Esophagus squamous epithelium (tissue), 5 donors: ENCODE results near the gene TMEM176B. TPM values are rescaled to one million over a fixed set of nuclear protein-coding genes. Genes with fewer than 3 reads are reported as not detected.

Experiments used
- DNase-seq: peaks from one replicate; lab custom pipeline; 2025; lab: John Stamatoyannopoulos, UW
- H3K27ac ChIP-seq, 4 donors: fragments of 200-600 bp; sonication (generic); one replicate each; pipeline ENCODE4 v1.5.1; 2016 to 2019; ENCODE audit warnings: mild to moderate bottlenecking in 1 of 4
- H3K27me3 ChIP-seq, 4 donors: fragments of 200-600 bp; sonication (generic); 1 replicate in 3 of 4; 2 replicates in 1 of 4; pipeline versions ENCODE4 v1.5.1 to v1.6.0; 2017 to 2021; ENCODE audit warnings: antibody characterized with exemption in 1 of 4
- H3K36me3 ChIP-seq, 3 donors: fragments of 200-600 bp; sonication (generic); one replicate each; pipeline ENCODE4 v1.5.1; 2016 to 2019
- H3K4me1 ChIP-seq, 3 donors: fragments of 200-600 bp; sonication (generic); one replicate each; pipeline ENCODE4 v1.5.1; 2017 to 2019
- H3K4me3 ChIP-seq, 4 donors: fragments of 200-600 bp; sonication (generic); 1 replicate in 3 of 4; 2 replicates in 1 of 4; pipeline ENCODE4 v1.5.1; 2016 to 2019; ENCODE audit warnings: mild to moderate bottlenecking in 2 of 4, moderate library complexity in 1 of 4
- H3K9me3 ChIP-seq, 3 donors: fragments of 200-600 bp; sonication (generic); one replicate each; pipeline ENCODE4 v1.5.1; 2016 to 2019
- POLR2A ChIP-seq, 4 donors: fragments of 450-650 bp; IDR thresholded peaks; one replicate each; pipeline ENCODE4 v1.6.1; 2017; ENCODE audit warnings: antibody characterized with exemption in 4 of 4, mild to moderate bottlenecking in 4 of 4, moderate library complexity in 3 of 4
- WGBS, 2 donors: methylation state at CpG; one replicate each; pipeline ENCODE4 v1.1.5; 2018; 5-methylcytosine and 5-hydroxymethylcytosine counted together
- intact Hi-C: fragments of 100-400 bp; cut with DNase I; formaldehyde crosslinking; loops from one replicate; pipeline ENCODE4 v1.15.0; 2022
- total RNA-seq, 4 donors: library from RNA; depleted of rRNA; stranded (reverse); fragments of >200 nt; gene quantifications; one replicate each; pipeline ENCODE4 v1.1.0, GENCODE V29; 2016
- TF ChIP-seq, protein P1 (sequence below), 6 experiments: fragments of 450-650 bp in 4 of 6; fragments of 200-600 bp in 2 of 6; sonication (generic) in 2 of 6; IDR thresholded peaks; one replicate each; pipeline ENCODE4 v1.5.1; 2016 to 2019; ENCODE audit warnings: antibody characterized with exemption in 6 of 6, mild to moderate bottlenecking in 4 of 6, moderate library complexity in 4 of 6
- donor health status: DM: yes; HTN: yes; CAD: no.

Gene TMEM176B
- total RNA-seq, 4 donors from 2014 or later: 3.3 to 54.9 (median 12.4) TPM

DNA sequence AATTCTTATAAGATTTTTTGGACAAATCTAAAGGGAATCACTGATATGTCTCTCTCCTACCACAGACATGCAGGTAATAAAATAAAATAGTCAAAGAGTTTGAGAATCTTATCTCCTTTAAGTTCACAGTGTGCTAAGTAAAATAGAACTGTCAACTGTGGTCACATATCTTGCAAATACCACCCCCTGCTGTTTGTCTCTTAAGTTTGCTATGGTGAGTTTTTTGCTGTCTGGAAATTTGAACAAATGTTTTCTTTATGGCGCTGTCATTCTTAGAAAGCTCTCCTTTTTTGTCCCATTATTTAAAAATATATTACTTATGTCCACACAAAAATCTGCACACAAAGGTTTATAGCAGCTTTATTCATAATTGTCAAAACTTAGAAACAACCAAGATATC lies 43.3 kb downstream of the TMEM176B start:
- no peaks in the 10 kb centered on the region for H3K9me3 ChIP-seq
- intact Hi-C loops: loop anchor here (5.0 kb wide), 1 partner anchor 310 kb away; no protein-coding TSS in a partner anchor
- TF ChIP-seq POLR2A (IDR thresholded peaks at IDR 0.05): no peak
- TF ChIP-seq, protein P1, sequence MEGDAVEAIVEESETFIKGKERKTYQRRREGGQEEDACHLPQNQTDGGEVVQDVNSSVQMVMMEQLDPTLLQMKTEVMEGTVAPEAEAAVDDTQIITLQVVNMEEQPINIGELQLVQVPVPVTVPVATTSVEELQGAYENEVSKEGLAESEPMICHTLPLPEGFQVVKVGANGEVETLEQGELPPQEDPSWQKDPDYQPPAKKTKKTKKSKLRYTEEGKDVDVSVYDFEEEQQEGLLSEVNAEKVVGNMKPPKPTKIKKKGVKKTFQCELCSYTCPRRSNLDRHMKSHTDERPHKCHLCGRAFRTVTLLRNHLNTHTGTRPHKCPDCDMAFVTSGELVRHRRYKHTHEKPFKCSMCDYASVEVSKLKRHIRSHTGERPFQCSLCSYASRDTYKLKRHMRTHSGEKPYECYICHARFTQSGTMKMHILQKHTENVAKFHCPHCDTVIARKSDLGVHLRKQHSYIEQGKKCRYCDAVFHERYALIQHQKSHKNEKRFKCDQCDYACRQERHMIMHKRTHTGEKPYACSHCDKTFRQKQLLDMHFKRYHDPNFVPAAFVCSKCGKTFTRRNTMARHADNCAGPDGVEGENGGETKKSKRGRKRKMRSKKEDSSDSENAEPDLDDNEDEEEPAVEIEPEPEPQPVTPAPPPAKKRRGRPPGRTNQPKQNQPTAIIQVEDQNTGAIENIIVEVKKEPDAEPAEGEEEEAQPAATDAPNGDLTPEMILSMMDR (IDR thresholded peaks at IDR 0.05): peak in 4 of 6 experiments; percentile 25 to 46 (median 34)
- H3K27me3 ChIP-seq: no peaks in the 10 kb centered on the region
- 13 to 57% methylated on average over 1 of the region's 1 CpG for WGBS, 2 donors
- H3K27ac ChIP-seq: peak overlapping the region in 1 of 4 donors; percentile 16
- H3K36me3 ChIP-seq: no peaks in the 10 kb centered on the region
- H3K4me1 ChIP-seq: peaks cover 0 to 18% (median 0%) of the 10 kb centered on the region in 3 donors
- no peak for DNase-seq
- no peak overlapping the region for H3K4me3 ChIP-seq

DNA sequence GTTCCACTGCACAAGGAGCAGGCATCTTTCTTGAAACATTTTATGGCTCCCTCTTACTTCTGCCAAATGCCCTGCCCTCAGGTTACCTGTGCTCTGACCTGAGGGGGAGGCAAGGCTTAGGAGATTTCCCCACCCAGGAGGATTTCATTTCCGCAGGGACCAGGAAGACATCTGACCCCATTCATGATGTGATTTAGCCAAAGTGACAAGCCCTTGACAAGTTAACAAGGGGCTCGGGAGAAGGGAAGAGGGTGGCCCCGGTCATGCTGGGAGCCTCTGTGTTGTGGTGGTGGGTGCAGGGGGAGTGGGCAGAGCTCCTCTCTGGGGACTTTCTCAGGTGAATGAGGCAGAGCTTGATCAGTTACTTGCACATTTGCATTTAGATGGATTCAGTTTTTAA lies 44.0 kb downstream of the TMEM176B start:
- Histone ChIP-seq H3K4me1 (peaks cover 0 to 18% (median 0%) of the 10 kb centered on the region in 3 donors), H3K9me3 (no peaks in the 10 kb centered on the region), H3K27ac (peak overlapping the region; percentile 5 to 49 (median 17)), H3K36me3 (no peaks in the 10 kb centered on the region), H3K27me3 (no peaks in the 10 kb centered on the region), H3K4me3 (no peak overlapping the region)
- TF ChIP-seq, protein P1 (IDR thresholded peaks at IDR 0.05): no peak
- TF ChIP-seq POLR2A (IDR thresholded peaks at IDR 0.05): no peak
- WGBS, 2 donors: 40 to 43% methylated on average over 2 to 3 of the region's 3 CpGs
- DNase-seq: no peak
- intact Hi-C loops: loop anchor here (5.0 kb wide), 1 partner anchor 309 kb away; no protein-coding TSS in a partner anchor

DNA sequence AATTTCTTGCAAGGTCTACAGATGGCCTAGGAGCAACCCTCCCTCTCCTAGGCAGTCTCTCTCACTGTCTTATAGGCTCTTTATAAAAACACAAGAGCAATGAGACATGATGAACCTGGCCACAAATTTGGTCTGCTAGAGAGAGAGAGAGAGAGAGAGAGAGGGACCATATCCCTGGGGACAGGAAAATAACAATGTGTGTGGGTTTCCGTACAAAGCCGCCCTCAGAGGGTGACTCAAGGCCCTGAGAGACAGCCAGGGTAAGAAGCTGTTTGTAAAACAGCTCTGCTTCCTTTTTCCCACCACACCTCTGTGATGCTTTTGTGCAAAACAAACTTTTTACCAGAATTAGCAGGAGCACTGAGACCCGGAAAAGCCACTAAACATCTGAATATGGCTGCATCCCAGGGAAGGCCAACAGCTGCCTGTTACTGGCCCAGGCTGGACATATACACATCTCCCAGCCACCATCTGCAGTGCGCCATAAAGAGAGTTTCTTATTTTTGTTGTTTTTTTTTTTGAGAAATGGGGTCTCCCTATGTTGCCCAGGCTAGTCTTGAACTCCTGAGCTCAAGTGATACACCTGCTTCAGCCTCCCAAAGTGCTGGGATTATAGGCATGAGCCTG lies 44.6 kb downstream of the TMEM176B start:
- TF ChIP-seq POLR2A (IDR thresholded peaks at IDR 0.05): no peak
- TF ChIP-seq, protein P1 (IDR thresholded peaks at IDR 0.05): no peak
- no peak for DNase-seq
- Histone ChIP-seq H3K36me3 (no peaks in the 10 kb centered on the region), H3K4me1 (peaks cover 0 to 18% (median 0%) of the 10 kb centered on the region in 3 donors), H3K27me3 (no peaks in the 10 kb centered on the region), H3K9me3 (no peaks in the 10 kb centered on the region), H3K4me3 (no peak overlapping the region), H3K27ac (peak overlapping the region in 3 of 4 donors; percentile 16 to 66 (median 18))
- WGBS, 2 donors: 52 to 55% methylated on average over 4 of the region's 4 CpGs
- intact Hi-C loops: loop anchor here (5.0 kb wide), 1 partner anchor 308 kb away; no protein-coding TSS in a partner anchor

DNA sequence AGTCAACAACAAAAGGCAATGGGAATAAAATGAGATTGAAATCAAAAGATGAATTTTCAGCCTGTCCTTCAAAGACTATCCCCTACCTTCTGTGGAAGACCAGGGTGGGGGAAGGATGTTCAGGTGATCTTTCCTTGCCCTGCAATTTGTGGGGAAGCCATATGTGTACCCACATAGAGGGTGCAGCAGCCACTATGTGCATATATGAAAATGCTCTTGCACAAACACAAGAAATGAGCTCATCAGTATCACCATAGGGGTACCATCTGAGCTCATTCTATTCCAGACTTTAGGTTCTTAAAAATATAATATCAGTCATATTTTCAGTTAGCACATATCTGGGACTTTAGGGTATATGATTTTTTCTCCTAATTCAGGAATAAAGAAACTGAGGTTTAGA lies 45.2 kb downstream of the TMEM176B start:
- no peaks in the 10 kb centered on the region for H3K27me3 ChIP-seq
- peaks cover 0 to 18% (median 0%) of the 10 kb centered on the region in 3 donors for H3K4me1 ChIP-seq
- H3K4me3 ChIP-seq: no peak overlapping the region
- peak overlapping the region in 1 of 4 donors; percentile 18 for H3K27ac ChIP-seq
- no peaks in the 10 kb centered on the region for H3K36me3 ChIP-seq
- TF ChIP-seq POLR2A (IDR thresholded peaks at IDR 0.05): no peak
- TF ChIP-seq, protein P1 (IDR thresholded peaks at IDR 0.05): no peak
- no peaks in the 10 kb centered on the region for H3K9me3 ChIP-seq
- intact Hi-C loops: loop anchor here (5.0 kb wide), 1 partner anchor 308 kb away; no protein-coding TSS in a partner anchor
- DNase-seq: no peak

DNA sequence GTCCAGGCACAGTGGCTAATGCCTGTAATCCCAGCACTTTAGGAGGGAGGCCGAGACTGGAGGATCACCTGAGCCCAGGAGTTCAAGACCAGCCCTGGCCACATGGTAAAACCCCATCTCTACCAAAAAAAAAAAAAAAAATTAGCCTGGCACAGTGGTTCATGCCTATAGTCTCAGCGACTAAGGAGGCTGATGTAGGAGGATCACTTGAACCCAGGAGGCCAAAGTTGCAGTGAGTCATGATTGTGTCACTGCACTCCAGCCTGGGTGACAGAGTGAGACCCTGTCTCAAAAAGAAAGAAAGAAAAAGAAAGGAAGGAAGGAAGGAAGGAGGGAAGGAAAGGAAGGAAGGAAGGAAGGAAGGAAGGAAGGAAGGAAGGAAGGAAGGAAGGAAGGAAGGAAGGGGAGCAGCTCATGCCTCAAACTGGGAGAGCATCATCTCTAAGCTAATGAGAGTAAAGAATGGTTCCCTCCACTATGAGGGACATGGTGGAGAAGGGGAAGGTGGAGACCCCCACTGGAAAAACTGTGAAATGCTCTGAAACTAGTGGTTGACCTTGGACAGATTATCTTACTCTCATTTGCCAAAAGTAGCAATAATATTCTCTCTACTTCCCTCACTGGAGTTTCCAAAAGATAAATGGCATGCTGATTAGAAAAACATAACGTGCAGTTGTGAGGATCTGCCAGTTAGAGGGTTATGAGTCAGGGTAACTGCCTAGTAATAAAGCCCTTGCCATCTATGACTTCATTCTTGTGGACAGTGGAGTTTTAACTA lies 46.1 kb downstream of the TMEM176B start:
- Histone ChIP-seq H3K4me1 (peaks cover 0 to 18% (median 0%) of the 10 kb centered on the region in 3 donors), H3K27me3 (no peaks in the 10 kb centered on the region), H3K4me3 (no peak overlapping the region), H3K9me3 (no peaks in the 10 kb centered on the region), H3K27ac (peak overlapping the region in 1 of 4 donors; percentile 35), H3K36me3 (no peaks in the 10 kb centered on the region)
- intact Hi-C loops: no loop called here
- no peak for TF ChIP-seq POLR2A (IDR thresholded peaks at IDR 0.05)
- TF ChIP-seq, protein P1 (IDR thresholded peaks at IDR 0.05): peak in 2 of 6 experiments; percentile 5 to 20
- WGBS, 2 donors: 12 to 13% methylated on average over 3 of the region's 3 CpGs
- no peak for DNase-seq
